MM.1S (cell line): ENCODE measurements around the gene PSEN2.

Experiments used
- CTCF ChIP-seq: fragments of 300-600 bp; sonication (generic); IDR thresholded peaks from 2 replicates; pipeline ENCODE4 v1.5.1; 2016; ENCODE audit warnings: antibody characterized with exemption, low read length, mixed read lengths
- EZH2 ChIP-seq: fragments of 300-600 bp; sonication (generic); optimal IDR thresholded peaks from 2 replicates; pipeline ENCODE3; 2017; ENCODE audit warnings: low read depth, mild to moderate bottlenecking, antibody characterized with exemption, low read length, mixed read lengths

- no peak for TF ChIP-seq CTCF
- TF ChIP-seq EZH2, result no peak
These were observed 13.8 kb downstream of the PSEN2 start for GRCh38 chr1:226884116-226884625.
